ENCODE data around the gene WAS.

GRCh38 chrX:48663241-48663640 lies 20.4 kb upstream of the WAS start:
- TF ChIP-seq CTCF (IDR thresholded peaks at IDR 0.05) (no peak), POLR2A (IDR thresholded peaks at IDR 0.05) (no peak)
